Retinal pigment epithelial cell (primary cell): Measurements from ENCODE around the gene HLA-DRB5.
"Not testable (repeated sequence)": the region's sequence is repeated elsewhere in the genome, so short reads cannot be mapped to it uniquely, and the experiment has no call there.

ENCODE experiments used
- DNase-seq: peaks from one replicate; pipeline ENCODE4 v3.0.0-alpha.2; 2010; ENCODE audit warnings: low read depth
- H3K4me3 ChIP-seq: 2 replicates; pipeline ENCODE4 v1.5.1; 2011; ENCODE audit warnings: mild to moderate bottlenecking, low read length, control low read depth, moderate library complexity
- CTCF ChIP-seq: conservative IDR thresholded peaks from 2 replicates; pipeline ENCODE4 v1.5.1; 2011; ENCODE audit warnings: low read depth, low read length, control low read depth, inconsistent platforms

The HLA-DRB5 gene

GRCh38 chr6:32501016-32501415 lies 29.1 kb downstream of the HLA-DRB5 start:
- no peak for DNase-seq
- TF ChIP-seq CTCF = no peak
- H3K4me3 ChIP-seq = no peak overlapping the region

DNA sequence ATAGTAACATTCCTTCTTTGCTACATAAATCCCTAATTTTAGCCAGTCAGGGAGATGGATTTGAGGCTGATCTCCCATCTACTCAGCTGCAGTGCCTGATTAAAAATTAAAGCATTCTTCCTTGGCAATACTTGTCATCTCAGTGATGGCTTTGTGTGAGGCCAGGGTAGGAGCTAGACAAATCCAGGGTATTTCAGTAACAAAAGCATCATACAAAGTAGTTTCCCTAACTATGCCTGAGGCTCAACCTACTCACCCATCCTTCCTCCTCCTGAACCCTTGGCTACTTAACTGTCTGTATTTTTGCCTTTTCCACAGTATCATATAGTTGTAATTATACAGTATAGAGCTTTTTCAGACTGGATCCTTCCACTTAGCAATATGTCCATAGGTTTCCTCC lies 37.7 kb downstream of the HLA-DRB5 start:
- no peak for DNase-seq
- no peak for TF ChIP-seq CTCF
- H3K4me3 ChIP-seq = no peak overlapping the region

DNA sequence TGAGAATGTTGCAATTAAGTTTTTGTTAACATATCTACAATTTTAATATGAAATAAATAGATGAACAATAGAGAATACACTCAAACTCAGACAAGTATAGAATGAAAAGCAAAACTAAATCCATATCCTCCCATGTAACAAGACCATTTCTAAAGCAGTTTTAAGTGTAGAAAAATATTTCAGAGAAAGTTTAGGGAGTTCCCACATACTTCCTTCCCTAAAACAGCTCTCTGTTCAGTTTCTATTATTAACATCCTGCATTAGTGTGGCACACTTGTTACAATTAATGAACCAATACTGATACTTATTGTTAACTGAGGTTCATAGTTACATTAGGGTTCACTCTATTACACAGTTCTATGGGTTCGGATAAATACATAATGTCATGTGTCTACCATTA lies 38.4 kb downstream of the HLA-DRB5 start:
- no peak for DNase-seq
- no peak overlapping the region for H3K4me3 ChIP-seq
- TF ChIP-seq CTCF = no peak

GRCh38 chr6:32488083-32488482 lies 42.0 kb downstream of the HLA-DRB5 start:
- no peak overlapping the region for H3K4me3 ChIP-seq
- no peak for DNase-seq
- TF ChIP-seq CTCF = no peak

DNA sequence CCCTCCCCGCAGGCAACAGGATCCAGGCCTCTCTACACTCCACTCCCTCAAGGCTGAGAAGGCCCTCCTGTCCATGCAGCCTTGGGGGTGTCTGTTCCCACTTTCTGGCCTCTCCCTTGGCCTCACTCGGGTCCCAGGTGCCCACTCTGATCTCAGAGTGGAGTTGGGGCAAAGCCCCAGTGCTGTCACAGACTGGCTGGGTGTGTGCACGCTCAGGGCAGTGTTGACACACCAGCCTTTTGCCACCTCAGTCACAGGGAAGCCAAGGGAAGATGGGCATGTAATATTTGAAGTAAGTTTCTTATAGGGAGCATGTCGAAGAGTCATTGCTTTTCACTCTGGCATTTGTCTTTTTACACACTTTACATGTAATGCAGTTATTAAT lies 45.5 kb downstream of the HLA-DRB5 start:
- DNase-seq = no peak
- no peak overlapping the region for H3K4me3 ChIP-seq
- TF ChIP-seq CTCF = no peak

DNA sequence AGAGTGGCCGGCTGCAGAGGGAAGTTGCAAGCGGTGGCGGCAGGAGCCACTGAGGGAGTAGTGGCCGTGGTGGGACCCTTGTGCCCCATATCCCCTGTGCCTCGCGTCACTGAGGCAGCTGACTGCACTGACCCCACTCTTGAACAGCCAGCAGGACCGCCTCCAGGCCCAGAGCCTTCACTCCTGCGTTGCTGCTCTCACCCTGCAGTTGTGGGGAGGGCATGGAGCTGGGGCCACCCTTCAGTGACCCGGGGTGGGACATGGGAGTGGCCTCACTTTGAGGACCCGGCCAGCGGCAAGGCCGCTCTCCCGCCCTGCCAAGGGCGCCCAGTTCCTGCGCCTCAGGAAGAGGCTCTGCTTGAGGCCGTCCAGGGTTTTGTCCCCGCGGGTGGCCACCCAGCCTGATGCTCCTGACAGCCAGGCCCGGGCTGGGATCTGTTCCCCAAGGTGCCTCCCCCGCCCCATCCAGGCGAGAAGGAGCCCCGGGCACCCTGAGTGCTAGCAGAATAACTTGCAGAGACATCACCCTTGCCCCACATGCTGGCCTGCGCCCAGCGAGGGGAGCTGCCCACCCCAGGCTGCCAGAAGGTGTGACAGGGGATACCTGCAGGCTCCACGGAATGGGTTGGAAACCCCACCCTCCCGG lies 46.0 kb downstream of the HLA-DRB5 start:
- DNase-seq = no peak
- TF ChIP-seq CTCF = no peak

GRCh38 chr6:32475392-32476206 lies 54.5 kb downstream of the HLA-DRB5 start:
- DNase-seq = no peak
- no peak overlapping the region for H3K4me3 ChIP-seq
- no peak for TF ChIP-seq CTCF

More for the DNA sequence above, 46.0 kb downstream of the HLA-DRB5 start:
- no peak overlapping the region for H3K4me3 ChIP-seq

DNA sequence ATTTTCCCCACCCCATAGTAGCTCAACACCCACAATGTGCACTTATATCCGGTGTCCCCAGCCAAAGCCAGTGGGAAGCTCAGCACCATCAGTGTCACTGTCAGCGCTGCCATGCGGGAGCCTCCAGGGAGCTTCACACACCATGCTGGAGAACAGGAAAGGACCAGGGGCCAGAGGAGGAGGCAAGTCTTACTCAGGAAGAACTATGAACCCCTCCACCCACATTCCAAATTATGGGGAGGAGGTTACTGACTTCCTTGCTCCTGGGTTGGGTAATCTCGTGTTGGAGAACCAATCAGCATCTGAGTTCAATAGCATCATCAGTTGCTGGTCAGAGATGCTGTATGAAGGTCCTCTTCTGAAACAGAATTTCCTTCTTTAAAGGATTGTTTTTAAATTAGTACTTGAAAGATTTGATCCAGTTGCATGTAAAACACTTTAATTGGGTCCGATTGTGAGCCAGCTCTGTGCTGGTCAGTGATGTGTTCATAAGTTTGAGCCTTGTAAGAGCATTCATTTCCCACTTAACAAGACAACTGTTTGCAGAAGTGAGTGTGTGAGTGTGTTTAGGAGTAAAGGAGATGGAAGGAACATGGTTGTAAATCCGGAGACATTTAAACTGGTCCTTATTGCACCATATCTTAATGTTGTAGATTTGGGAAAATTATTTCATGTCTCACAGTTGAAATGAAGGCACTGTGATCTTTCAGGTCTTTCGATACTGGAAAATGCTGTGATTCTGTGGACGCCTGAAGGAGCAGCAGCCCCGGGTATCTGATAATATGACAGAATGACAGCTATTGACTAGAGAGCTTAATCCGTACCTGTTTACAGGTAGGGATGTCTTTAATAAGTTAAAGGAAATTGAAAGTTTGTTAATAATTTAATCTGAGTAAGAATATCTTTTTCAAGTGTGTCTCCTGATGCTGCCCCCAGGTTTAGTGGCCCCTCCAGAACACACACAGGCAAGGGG lies 56.4 kb downstream of the HLA-DRB5 start:
- H3K4me3 ChIP-seq, DNase-seq: not testable (repeated sequence)
